Mucosa of descending colon (tissue), 3 donors: Measurements from ENCODE around the gene RABEPK. TPM values are rescaled to one million over a fixed set of nuclear protein-coding genes. Genes with fewer than 3 reads are reported as not detected.

Source experiments
- ATAC-seq: fragments of 200-7000 bp; cut with Tn5 transposase; one replicate; pipeline ENCODE4 v1.9.1; 2020; ENCODE audit warnings: mild to moderate bottlenecking, moderate library complexity
- DNase-seq, 3 donors: peaks; one replicate each; pipeline ENCODE4 v3.0.0-alpha.2; 2020
- H3K36me3 ChIP-seq: fragments of 200-600 bp; one replicate; pipeline ENCODE4 v1.8.0; 2021; ENCODE audit warnings: low read depth, mild to moderate bottlenecking
- H3K4me1 ChIP-seq: fragments of 200-600 bp; one replicate; pipeline ENCODE4 v1.8.0; 2021; ENCODE audit warnings: low read depth, mild to moderate bottlenecking
- H3K4me3 ChIP-seq: fragments of 200-600 bp; one replicate; pipeline ENCODE4 v1.8.0; 2021; ENCODE audit warnings: mild to moderate bottlenecking
- H3K9me3 ChIP-seq: fragments of 200-600 bp; one replicate; pipeline ENCODE4 v1.8.0; 2021; ENCODE audit warnings: mild to moderate bottlenecking
- CTCF ChIP-seq: fragments of 200-600 bp; IDR thresholded peaks from one replicate; pipeline ENCODE4 v1.8.0; 2022; ENCODE audit warnings: antibody characterized with exemption, mild to moderate bottlenecking
- intact Hi-C, 2 donors: fragments of 100-400 bp; cut with DNase I in 1 of 2; cut with micrococcal nuclease in 1 of 2; formaldehyde crosslinking; loops; one replicate each; pipeline versions ENCODE4 v1.11.0 to v1.11.1; 2022; cut with DNase I, micrococcal nuclease
- total RNA-seq, 3 donors: library from RNA; stranded (reverse); fragmentation: NEBNext Ultra II Directional in 2 of 3; extraction: Animal tissue kit (Norgen Biotek cat#: 25700) in 2 of 3; gene quantifications; one replicate each; pipeline versions ENCODE4 v1.2.1 to v1.2.4, GENCODE V29; 2021 to 2023
- donor health status: DM: no; HTN: no; CAD: no; lungs with moderate emphysema.
- donor health status: DM: no; HTN: no; CAD: no.
- donor health status: DM: no; HTN: yes; CAD: no.

Gene RABEPK
- total RNA-seq, 3 donors from 2014 or later: 11.6 to 12.9 (median 12.1) TPM

GRCh38 chr9:125241000-125241862 lies 40.9 kb downstream of the RABEPK start, which contains the start of gene HSPA5:
Gene HSPA5 (minus strand): TSS chr9:125241343. CDS start chr9:125241126, 217 bp downstream.
- H3K4me1 ChIP-seq: peaks cover 35% of the 10 kb centered on the region
- intact Hi-C loops: no loop called here
- DNase-seq (peak; percentile 99 to 100 (median 100)), ATAC-seq (peak; percentile 97)
- peak within 1 kb of the TSS; percentile 85 for H3K4me3 ChIP-seq
- peaks cover 12% of the 10 kb centered on the region for H3K36me3 ChIP-seq
- H3K9me3 ChIP-seq: no peaks in the 10 kb centered on the region
- TF ChIP-seq CTCF: no peak

- DNase-seq: peak in 2 of 3 donors; percentile 64 to 69
- intact Hi-C loops: no loop called here
- H3K36me3 ChIP-seq: peaks cover 12% of the 10 kb centered on the region
- peaks cover 30% of the 10 kb centered on the region for H3K4me1 ChIP-seq
- no peaks in the 10 kb centered on the region for H3K9me3 ChIP-seq
- peak; percentile 23 for ATAC-seq
- no peak for TF ChIP-seq CTCF
- peak overlapping the region; percentile 85 for H3K4me3 ChIP-seq
Measured at GRCh38 chr9:125241863-125242739, 41.8 kb downstream of the RABEPK start.

GRCh38 chr9:125243792-125244260 lies 43.5 kb downstream of the RABEPK start:
- H3K9me3 ChIP-seq: no peaks in the 10 kb centered on the region
- H3K36me3 ChIP-seq: peaks cover 5% of the 10 kb centered on the region
- H3K4me1 ChIP-seq: peaks cover 12% of the 10 kb centered on the region
- intact Hi-C loops: no loop called here
- DNase-seq (no peak), ATAC-seq (no peak)
- H3K4me3 ChIP-seq: no peak overlapping the region
- TF ChIP-seq CTCF: no peak

- TF ChIP-seq CTCF: no peak
- H3K4me1 ChIP-seq: peaks cover 3% of the 10 kb centered on the region
- H3K36me3 ChIP-seq: peaks cover 2% of the 10 kb centered on the region
- H3K9me3 ChIP-seq: no peaks in the 10 kb centered on the region
- H3K4me3 ChIP-seq: no peak overlapping the region
- intact Hi-C loops: no loop called here
- DNase-seq (no peak), ATAC-seq (no peak)
Measured at GRCh38 chr9:125246261-125246667, 45.9 kb downstream of the RABEPK start.

- no peaks in the 10 kb centered on the region for H3K36me3 ChIP-seq
- H3K9me3 ChIP-seq: no peaks in the 10 kb centered on the region
- H3K4me3 ChIP-seq: no peak overlapping the region
- TF ChIP-seq CTCF: no peak
- no peak for DNase-seq
- intact Hi-C loops: no loop called here
- no peaks in the 10 kb centered on the region for H3K4me1 ChIP-seq
- ATAC-seq: no peak
Measured at GRCh38 chr9:125254231-125254630, 53.9 kb downstream of the RABEPK start.
